GM12891 (cell line): Measurements from ENCODE around the gene SLC25A22.

Experiments used
- POLR2A ChIP-seq: IDR thresholded peaks from 2 replicates; pipeline ENCODE4 v1.6.1; 2011; ENCODE audit warnings: low read depth, low read length, control low read depth
- POLR2AphosphoS5 ChIP-seq: IDR thresholded peaks from 2 replicates; pipeline ENCODE4 v1.6.1; 2011; ENCODE audit warnings: low read depth, low read length, control low read depth
- POU2F2 ChIP-seq: IDR thresholded peaks from 2 replicates; pipeline ENCODE4 v1.6.1; 2011; ENCODE audit warnings: low read depth, mild to moderate bottlenecking, control low read depth, low read length, moderate library complexity
- SPI1 ChIP-seq: IDR thresholded peaks from 2 replicates; pipeline ENCODE4 v1.6.1; 2011; ENCODE audit warnings: low read depth, low read length, control low read depth

GRCh38 chr11:827897-828192, 29.8 kb upstream of the SLC25A22 start, which contains the start of gene CRACR2B:
- TF ChIP-seq POLR2AphosphoS5 (no peak), POU2F2 (no peak), SPI1 (no peak), POLR2A (no peak)
